HepG2 (cell line): Measurements from ENCODE around the gene ANKRD2. TPM values are rescaled to one million over a fixed set of nuclear protein-coding genes. Genes with fewer than 3 reads are reported as not detected.

ENCODE experiments used
- ATRX ChIP-seq: sonication (generic); formaldehyde crosslinking; IDR thresholded peaks from 2 replicates; pipeline ENCODE4 v1.4.0; 2020; ENCODE audit warnings: missing genetic modification reagents, borderline replicate concordance
- JDP2 ChIP-seq: sonication (generic); formaldehyde crosslinking; IDR thresholded peaks from 2 replicates; pipeline ENCODE4 v1.8.1; 2022; ENCODE audit warnings: missing genetic modification reagents, borderline replicate concordance
- KLF9 ChIP-seq: IDR thresholded peaks from 2 replicates; pipeline ENCODE4 v1.6.1; 2016; ENCODE audit warnings: low read depth
- NFIB ChIP-seq: sonication (generic); formaldehyde crosslinking; IDR thresholded peaks from 2 replicates; pipeline ENCODE4 v1.9.0; 2021; ENCODE audit warnings: missing genetic modification reagents, mild to moderate bottlenecking, borderline replicate concordance
- NFIC ChIP-seq: IDR thresholded peaks from 2 replicates; pipeline ENCODE4 v1.6.1; 2012; ENCODE audit warnings: mild to moderate bottlenecking, low read length, inconsistent platforms
- NFYC ChIP-seq: IDR thresholded peaks from 2 replicates; pipeline ENCODE4 v1.6.1; 2016; ENCODE audit warnings: missing genetic modification reagents, missing compliant biosample characterization
- SIN3B ChIP-seq: fragments of 150-350 bp; IDR thresholded peaks from 2 replicates; pipeline ENCODE4 v1.6.1; 2014; ENCODE audit warnings: low read length
- TOE1 ChIP-seq: sonication (generic); formaldehyde crosslinking; IDR thresholded peaks from 2 replicates; pipeline ENCODE4 v1.4.0; 2020; ENCODE audit warnings: mild to moderate bottlenecking, missing genetic modification reagents
- ZMAT3 ChIP-seq: sonication (generic); formaldehyde crosslinking; conservative IDR thresholded peaks from 2 replicates; pipeline ENCODE4 v1.7.0; 2021; ENCODE audit warnings: missing genetic modification reagents
- ZNF101 ChIP-seq: sonication (generic); formaldehyde crosslinking; IDR thresholded peaks from 2 replicates; pipeline ENCODE4 v1.4.0; 2020; ENCODE audit warnings: mild to moderate bottlenecking, low read depth, missing genetic modification reagents, borderline replicate concordance
- ZNF597 ChIP-seq: sonication (generic); formaldehyde crosslinking; IDR thresholded peaks from 2 replicates; pipeline ENCODE4 v1.5.0; 2020; ENCODE audit warnings: missing genetic modification reagents
- ZNF616 ChIP-seq: sonication (generic); formaldehyde crosslinking; IDR thresholded peaks from 2 replicates; pipeline ENCODE4 v1.5.0; 2020; ENCODE audit warnings: low read depth, mild to moderate bottlenecking, missing genetic modification reagents
- ZNF674 ChIP-seq: sonication (generic); formaldehyde crosslinking; IDR thresholded peaks from 2 replicates; pipeline ENCODE4 v1.5.0; 2020; ENCODE audit warnings: low read depth, mild to moderate bottlenecking, missing genetic modification reagents
- ZNF687 ChIP-seq: sonication (generic); formaldehyde crosslinking; IDR thresholded peaks from 2 replicates; pipeline ENCODE4 v1.5.1; 2020; ENCODE audit warnings: mild to moderate bottlenecking, missing genetic modification reagents, moderate library complexity
- ZNF781 ChIP-seq: sonication (generic); formaldehyde crosslinking; IDR thresholded peaks from 2 replicates; pipeline ENCODE4 v1.5.1; 2020; ENCODE audit warnings: borderline replicate concordance, mild to moderate bottlenecking, missing genetic modification reagents; ENCODE audit errors: not compliant biosample characterization
- ZNF839 ChIP-seq: sonication (generic); formaldehyde crosslinking; IDR thresholded peaks from 2 replicates; pipeline ENCODE4 v1.4.0; 2020; ENCODE audit warnings: missing genetic modification reagents, mild to moderate bottlenecking, borderline replicate concordance
- ZSCAN31 ChIP-seq: sonication (generic); formaldehyde crosslinking; IDR thresholded peaks from 2 replicates; pipeline ENCODE4 v1.5.0; 2020; ENCODE audit warnings: low read depth, mild to moderate bottlenecking, missing genetic modification reagents
- polyA plus RNA-seq, 8 experiments: library from polyadenylated mRNA; depleted of rRNA in 3 of 8; stranded (reverse) in 7 of 8; unstranded in 1 of 8; fragments of >200 nt; fragmentation: Illumina TruSeq in 4 of 8; extraction: Trizol in 4 of 8; gene quantifications; 2 replicates each; pipeline versions ENCODE4 v1.2.1 to v1.2.3, GENCODE V29; 2011 to 2016; ENCODE audit warnings: low read depth in 4 of 8, missing spikeins in 1 of 8, mixed read lengths in 1 of 8; ENCODE audit not compliant: insufficient read depth in 1 of 8
- total RNA-seq, 5 experiments: library from RNA; depleted of rRNA; stranded (reverse); fragments of >200 nt; fragmentation: Illumina TruSeq; extraction: Trizol; gene quantifications; 2 replicates each; pipeline ENCODE4 v1.2.3, GENCODE V29; 2016; ENCODE audit warnings: low read depth in 1 of 5
- TF ChIP-seq, protein P1 (sequence below): sonication (generic); formaldehyde crosslinking; conservative IDR thresholded peaks from 2 replicates; pipeline ENCODE4 v1.4.0; 2020; ENCODE audit warnings: mild to moderate bottlenecking, missing genetic modification reagents, moderate library complexity
- TF ChIP-seq, protein P2 (sequence below): IDR thresholded peaks from 2 replicates; pipeline ENCODE4 v1.6.1; 2016; ENCODE audit warnings: missing biosample characterization, missing genetic modification reagents, low read depth

The ANKRD2 gene
- total and polyA plus RNA-seq, 2 of the 13 experiments (the other 11 are each of a cell fraction or from before 2014, with no cell fraction given), result not detected

DNA sequence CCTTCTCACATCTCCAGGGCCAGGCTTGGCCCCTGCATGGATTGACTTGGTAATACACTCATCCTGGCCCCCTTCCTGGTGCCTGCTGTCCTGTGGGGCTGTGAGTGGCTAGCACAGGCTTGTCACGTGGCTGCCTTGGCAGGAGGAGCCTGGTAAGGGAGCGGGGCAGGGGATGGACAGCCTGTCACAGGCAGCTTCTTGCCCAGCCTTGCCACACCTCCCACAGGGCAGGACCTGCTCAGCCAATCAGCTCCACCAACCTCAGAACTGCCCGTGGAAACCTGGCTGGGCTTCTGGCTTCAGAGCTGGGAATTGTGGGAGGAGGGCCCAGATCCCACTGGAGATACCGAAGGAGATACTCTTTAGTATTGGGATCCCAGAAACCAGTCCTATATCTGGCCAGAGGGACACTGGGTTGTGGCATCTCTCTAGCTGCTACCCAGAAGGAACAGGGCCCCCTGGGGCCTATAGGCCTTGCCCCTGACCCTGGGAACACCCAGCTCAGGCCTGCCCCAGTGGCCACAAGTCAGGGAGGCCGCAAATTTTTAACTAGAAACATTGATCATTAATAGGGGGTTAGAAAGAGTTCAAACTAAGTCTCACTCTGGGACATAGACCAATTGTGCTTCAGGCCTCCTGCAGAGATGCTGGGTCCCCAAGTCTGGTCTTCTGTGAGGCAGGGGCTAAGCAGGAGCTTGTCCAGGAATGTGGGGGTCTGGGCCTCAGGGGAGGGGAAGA is 11.7 kb downstream of the ANKRD2 start, which contains the start of gene HOGA1 (continued):
- TF ChIP-seq ZNF674 (CRISPR knock-in tag), result no peak
- TF ChIP-seq, protein P1, sequence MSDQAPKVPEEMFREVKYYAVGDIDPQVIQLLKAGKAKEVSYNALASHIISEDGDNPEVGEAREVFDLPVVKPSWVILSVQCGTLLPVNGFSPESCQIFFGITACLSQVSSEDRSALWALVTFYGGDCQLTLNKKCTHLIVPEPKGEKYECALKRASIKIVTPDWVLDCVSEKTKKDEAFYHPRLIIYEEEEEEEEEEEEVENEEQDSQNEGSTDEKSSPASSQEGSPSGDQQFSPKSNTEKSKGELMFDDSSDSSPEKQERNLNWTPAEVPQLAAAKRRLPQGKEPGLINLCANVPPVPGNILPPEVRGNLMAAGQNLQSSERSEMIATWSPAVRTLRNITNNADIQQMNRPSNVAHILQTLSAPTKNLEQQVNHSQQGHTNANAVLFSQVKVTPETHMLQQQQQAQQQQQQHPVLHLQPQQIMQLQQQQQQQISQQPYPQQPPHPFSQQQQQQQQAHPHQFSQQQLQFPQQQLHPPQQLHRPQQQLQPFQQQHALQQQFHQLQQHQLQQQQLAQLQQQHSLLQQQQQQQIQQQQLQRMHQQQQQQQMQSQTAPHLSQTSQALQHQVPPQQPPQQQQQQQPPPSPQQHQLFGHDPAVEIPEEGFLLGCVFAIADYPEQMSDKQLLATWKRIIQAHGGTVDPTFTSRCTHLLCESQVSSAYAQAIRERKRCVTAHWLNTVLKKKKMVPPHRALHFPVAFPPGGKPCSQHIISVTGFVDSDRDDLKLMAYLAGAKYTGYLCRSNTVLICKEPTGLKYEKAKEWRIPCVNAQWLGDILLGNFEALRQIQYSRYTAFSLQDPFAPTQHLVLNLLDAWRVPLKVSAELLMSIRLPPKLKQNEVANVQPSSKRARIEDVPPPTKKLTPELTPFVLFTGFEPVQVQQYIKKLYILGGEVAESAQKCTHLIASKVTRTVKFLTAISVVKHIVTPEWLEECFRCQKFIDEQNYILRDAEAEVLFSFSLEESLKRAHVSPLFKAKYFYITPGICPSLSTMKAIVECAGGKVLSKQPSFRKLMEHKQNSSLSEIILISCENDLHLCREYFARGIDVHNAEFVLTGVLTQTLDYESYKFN (CRISPR knock-in tag), result peak; percentile 41; the same call in 1 of the 2 replicates
- TF ChIP-seq ZMAT3 (CRISPR knock-in tag), result no peak; the same call in 1 of the 2 replicates
- peak; percentile 73 for TF ChIP-seq NFYC
- no peak for TF ChIP-seq ZNF781 (CRISPR knock-in tag)
- peak; percentile 92 for TF ChIP-seq ZNF687
- TF ChIP-seq JDP2 (CRISPR knock-in tag), result no peak
- no peak for TF ChIP-seq ATRX (CRISPR knock-in tag)
- no peak for TF ChIP-seq NFIB (CRISPR knock-in tag)
- no peak for TF ChIP-seq ZNF616 (CRISPR knock-in tag)
- TF ChIP-seq TOE1 (CRISPR knock-in tag), result no peak
- no peak for TF ChIP-seq SIN3B
- TF ChIP-seq ZNF597 (CRISPR knock-in tag), result no peak
- TF ChIP-seq ZNF839 (CRISPR knock-in tag), result no peak
- 0 out of 2 replicates have a peak, but pooled peaks have one; percentile 67 for TF ChIP-seq ZSCAN31 (CRISPR knock-in tag)
- no peak for TF ChIP-seq NFIC
- TF ChIP-seq KLF9 (CRISPR knock-in tag), result 0 out of 2 replicates have a peak, but pooled peaks have one; percentile 46
- no peak for TF ChIP-seq ZNF101 (CRISPR knock-in tag)
- TF ChIP-seq, protein P2, sequence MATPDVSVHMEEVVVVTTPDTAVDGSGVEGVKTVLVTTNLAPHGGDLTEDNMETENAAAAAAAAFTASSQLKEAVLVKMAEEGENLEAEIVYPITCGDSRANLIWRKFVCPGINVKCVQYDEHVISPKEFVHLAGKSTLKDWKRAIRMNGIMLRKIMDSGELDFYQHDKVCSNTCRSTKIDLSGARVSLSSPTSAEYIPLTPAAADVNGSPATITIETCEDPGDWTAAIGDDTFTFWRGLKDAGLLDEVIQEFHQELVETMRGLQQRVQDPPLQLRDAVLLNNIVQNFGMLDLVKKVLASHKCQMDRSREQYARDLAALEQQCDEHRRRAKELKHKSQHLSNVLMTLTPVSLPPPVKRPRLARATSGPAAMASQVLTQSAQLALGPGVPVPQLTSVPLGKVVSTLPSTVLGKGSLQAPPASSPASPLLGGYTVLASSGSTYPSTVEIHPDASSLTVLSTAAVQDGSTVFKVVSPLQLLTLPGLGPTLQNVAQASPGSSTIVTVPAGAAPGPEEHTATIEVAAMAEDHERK (CRISPR knock-in tag), result no peak
